Motor neuron (in vitro differentiated cells): ENCODE data around the gene WDR13. TPM values are rescaled to one million over a fixed set of nuclear protein-coding genes. Genes with fewer than 3 reads are reported as not detected.
"Not testable (repeated sequence)": the region's sequence is repeated elsewhere in the genome, so short reads cannot be mapped to it uniquely, and the experiment has no call there.

ENCODE experiments used
- ATAC-seq, 8 experiments: fragments of 200-7000 bp; cut with Tn5 transposase; replicated peaks in 6 of 8; 2 replicates each; pipeline ENCODE4 v1.8.0; 2021; ENCODE audit warnings: mild to moderate bottlenecking in 8 of 8, moderate library complexity in 8 of 8
- H3K27ac ChIP-seq, 2 donors: fragments of 250-450 bp; sonication (Bioruptor Pico); 2 replicates each; pipeline ENCODE4 v1.9.0; 2021; ENCODE audit warnings: antibody characterized with exemption in 2 of 2, mild to moderate bottlenecking in 2 of 2, moderate library complexity in 1 of 2
- H3K4me1 ChIP-seq, 2 donors: fragments of 250-450 bp; sonication (Bioruptor Pico); replicated peaks in 1 of 2; 2 replicates each; pipeline ENCODE4 v1.6.1; 2021; ENCODE audit warnings: antibody characterized with exemption in 2 of 2, mild to moderate bottlenecking in 2 of 2, moderate library complexity in 1 of 2
- H3K4me3 ChIP-seq, 5 donors: fragments of 250-450 bp; sonication (Bioruptor Pico); 2 replicates each; pipeline ENCODE4 v1.9.0; 2021; ENCODE audit warnings: antibody characterized with exemption in 5 of 5, mild to moderate bottlenecking in 5 of 5, moderate library complexity in 4 of 5
- WGBS, 10 experiments: fragments of 450-650 bp; shearing (Covaris generic); methylation state at CpG; one replicate each; pipeline ENCODE4 v1.0.0; 2022; 5-methylcytosine and 5-hydroxymethylcytosine counted together
- in situ Hi-C, 9 experiments: fragments of 400-800 bp; cut with MboI; loops; one replicate each; pipeline ENCODE4 v1.15.0; 2021; ENCODE audit warnings: low sequenced_read_pairs in 9 of 9, low pct_unique_long_range_greater_than_20kb in 2 of 9; ENCODE audit not compliant: unreplicated experiment in 9 of 9
- total RNA-seq, 8 experiments: library from RNA; unstranded; fragments of 300-600 nt; gene quantifications; 2 replicates each; pipeline versions ENCODE4 v1.2.3 to v1.2.4, GENCODE V29; 2022

WDR13 gene
- total RNA-seq, 8 experiments from 2014 or later: 42.3 to 65.7 (median 51.1) TPM

DNA sequence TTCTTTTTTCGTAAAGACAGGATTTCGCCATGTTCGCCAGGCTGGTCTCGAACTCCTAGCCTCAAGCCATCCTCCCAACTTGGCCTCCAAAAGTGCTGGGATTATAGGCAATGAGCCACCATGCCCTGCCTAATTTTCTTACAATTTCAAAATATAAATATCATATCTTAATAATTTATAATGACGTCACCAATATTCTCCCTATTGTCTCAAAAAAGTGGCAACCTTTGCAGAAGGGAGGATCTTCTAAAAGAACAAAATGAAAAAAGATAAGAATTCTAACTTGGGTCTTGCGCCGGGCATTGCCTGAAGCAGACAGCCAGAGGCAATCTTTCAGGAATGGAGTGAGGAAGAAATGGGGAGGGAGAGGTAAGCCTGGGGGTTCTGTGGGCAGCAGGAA lies 48.4 kb downstream of the WDR13 start:
- ATAC-seq: no peak
- no peak overlapping the region for H3K4me3 ChIP-seq
- peaks cover 6 to 13% of the 10 kb centered on the region in 2 donors for H3K4me1 ChIP-seq
- 59 to 94% (median 88%) methylated on average over 1 to 7 of the region's 7 CpGs; no CpG with 5 or more reads in 2 of the 10 experiments for WGBS, 10 experiments
- no peak overlapping the region for H3K27ac ChIP-seq
- in situ Hi-C loops: no loop called here

DNA sequence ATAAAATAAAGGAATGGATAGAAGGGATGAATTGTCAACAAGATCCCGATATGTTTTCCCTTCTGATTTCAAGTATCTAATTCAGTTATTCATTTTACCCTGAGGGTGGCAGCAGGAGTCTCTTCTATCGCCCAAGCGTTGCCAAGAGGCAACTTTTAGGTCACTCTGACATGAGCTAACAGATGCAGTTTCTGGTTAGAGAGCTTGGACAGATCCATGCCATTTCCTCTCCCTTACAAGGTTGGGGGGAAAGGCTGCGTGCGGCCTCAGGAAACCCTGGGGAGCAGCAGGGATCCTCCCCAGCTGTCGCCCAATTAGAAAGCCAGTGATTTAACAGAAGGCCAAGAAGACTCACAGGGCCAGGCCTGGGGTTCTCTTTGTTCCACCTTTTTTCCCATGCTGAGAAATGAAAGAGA lies 51.1 kb downstream of the WDR13 start:
- in situ Hi-C loops: no loop called here

DNA sequence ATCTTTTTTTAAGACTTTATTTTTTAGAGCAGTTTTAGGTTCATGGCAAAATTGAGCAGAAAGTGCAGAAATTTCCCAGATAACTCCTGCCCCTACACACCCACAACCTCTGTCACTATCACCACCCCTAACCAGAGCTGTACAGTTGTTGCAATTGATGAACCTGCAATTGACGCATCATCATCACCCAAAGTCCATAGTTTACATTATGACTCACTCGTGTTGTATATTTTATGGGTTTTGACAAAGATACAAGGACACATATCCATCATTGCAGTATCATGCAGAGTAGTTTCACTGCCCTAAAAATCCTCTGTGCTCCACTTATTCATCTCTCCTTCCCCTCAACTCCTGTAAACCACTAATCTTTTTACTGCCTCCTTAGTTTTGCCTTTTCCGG lies 51.8 kb downstream of the WDR13 start:
- ATAC-seq: peak in 1 of 8 experiments; percentile 46
- Histone ChIP-seq H3K27ac (peak overlapping the region; percentile 59 to 60), H3K4me3 (no peak overlapping the region), H3K4me1 (peaks cover 6 to 13% of the 10 kb centered on the region in 2 donors)
- in situ Hi-C loops: no loop called here
- WGBS, 10 experiments: 0 to 80% (median 60%) methylated on average over 1 to 3 of the region's 3 CpGs; no CpG with 5 or more reads in 4 of the 10 experiments

More for the DNA sequence above, 51.1 kb downstream of the WDR13 start:
- peak; percentile 45 to 96 (median 84) for ATAC-seq
- 0 to 18% (median 2%) methylated on average over 1 to 6 of the region's 6 CpGs; no CpG with 5 or more reads in 4 of the 10 experiments for WGBS, 10 experiments
- peaks cover 6 to 13% of the 10 kb centered on the region in 2 donors for H3K4me1 ChIP-seq
- peak overlapping the region; percentile 18 to 60 for H3K27ac ChIP-seq
- H3K4me3 ChIP-seq: peak overlapping the region in 1 of 5 donors; percentile 6

DNA sequence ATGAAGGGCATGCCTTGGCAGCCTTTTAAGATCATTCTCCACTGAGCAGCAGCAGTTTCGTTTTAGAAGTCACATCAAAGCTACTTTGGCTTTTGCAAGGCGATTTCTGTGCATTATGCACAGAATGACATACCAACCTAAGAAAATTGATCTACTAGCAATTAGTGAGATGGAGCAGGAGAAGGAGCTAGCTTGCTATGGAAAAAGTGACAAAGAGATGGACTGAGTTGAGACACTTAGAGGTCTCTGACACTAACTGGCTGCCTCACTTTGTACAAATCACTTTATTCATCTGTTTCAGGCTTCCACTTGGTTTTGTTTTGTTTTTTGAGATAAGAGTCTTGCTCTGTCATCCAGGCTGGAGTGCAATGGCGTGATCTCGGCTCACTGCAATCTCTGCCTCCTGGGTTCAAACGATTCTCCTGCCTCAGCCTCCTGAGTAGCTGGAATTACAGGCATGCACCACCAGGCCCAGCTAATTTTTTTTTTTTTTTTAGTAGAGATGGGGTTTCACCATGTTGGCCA lies 54.8 kb downstream of the WDR13 start:
- in situ Hi-C loops, H3K27ac ChIP-seq, ATAC-seq, H3K4me3 ChIP-seq: not testable (repeated sequence)
- 7 to 100% (median 50%) methylated on average over 1 to 3 of the region's 5 CpGs; no CpG with 5 or more reads in 4 of the 10 experiments for WGBS, 10 experiments
- H3K4me1 ChIP-seq: peaks cover 6 to 13% of the 10 kb centered on the region in 2 donors

DNA sequence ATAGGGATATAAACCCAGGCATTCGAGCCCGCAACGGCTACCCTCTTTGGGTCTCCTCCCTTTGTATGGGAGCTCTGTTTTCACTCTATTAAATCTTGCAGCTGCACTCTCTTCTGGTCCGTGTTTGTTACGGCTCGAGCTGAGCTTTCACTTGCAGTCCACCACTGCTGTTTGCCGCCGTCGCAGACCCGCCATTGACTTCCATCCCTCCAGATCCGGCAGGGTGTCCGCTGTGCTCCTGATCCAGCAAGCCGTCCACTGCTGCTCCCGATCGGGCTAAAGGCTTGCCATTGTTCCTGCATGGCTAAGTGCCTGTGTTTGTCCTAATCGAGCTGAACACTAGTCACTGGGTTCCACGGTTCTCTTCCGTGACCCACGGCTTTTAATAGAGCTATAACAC lies 57.5 kb downstream of the WDR13 start:
- H3K4me3 ChIP-seq, in situ Hi-C loops, H3K27ac ChIP-seq, H3K4me1 ChIP-seq, ATAC-seq: not testable (repeated sequence)
- 44 to 100% (median 75%) methylated on average over 1 to 8 of the region's 19 CpGs; no CpG with 5 or more reads in 7 of the 10 experiments for WGBS, 10 experiments

Other genes starting within 250 kb of the WDR13 start
- gene SSX3, start 240.8 kb upstream of the WDR13 start, total RNA-seq: under 1 TPM in 1 of 8 experiments, not detected in 7; 0.47 TPM
- under 1 TPM in 1 of 8 experiments, not detected in 7; 0.33 TPM for gene SSX4, start 214.0 kb upstream of the WDR13 start, total RNA-seq
- under 1 TPM in 1 of 8 experiments, not detected in 7; 0.33 TPM for gene SSX4B, start 185.5 kb upstream of the WDR13 start, total RNA-seq
- 100 to 1,000 TPM in 2 of 8 experiments, 10 to 100 TPM in 1, 1 to 10 TPM in 4, under 1 TPM in 1; 0.27 to 169 (median 2.6) TPM for gene SLC38A5, start 127.2 kb upstream of the WDR13 start, total RNA-seq
- gene FTSJ1, start 121.3 kb upstream of the WDR13 start, total RNA-seq: 10 to 100 TPM; 29.8 to 52.9 (median 43.2) TPM
- 10 to 100 TPM in 6 of 8 experiments, 1 to 10 TPM in 2; 7.7 to 19.5 (median 14.2) TPM for gene PORCN, start 88.5 kb upstream of the WDR13 start, total RNA-seq
- gene EBP, start 75.7 kb upstream of the WDR13 start, total RNA-seq: 100 to 1,000 TPM in 1 of 8 experiments, 10 to 100 TPM in 7; 28.3 to 121 (median 66.3) TPM
- gene TBC1D25, start 57.8 kb upstream of the WDR13 start, total RNA-seq: 10 to 100 TPM in 2 of 8 experiments, 1 to 10 TPM in 6; 4.7 to 11.1 (median 8.3) TPM
- gene RBM3, start 23.0 kb upstream of the WDR13 start, total RNA-seq: 100 to 1,000 TPM; 116 to 304 (median 185) TPM
- gene WAS, start 86.3 kb downstream of the WDR13 start, total RNA-seq: 1 to 10 TPM in 5 of 8 experiments, under 1 TPM in 3; 0.21 to 1.8 (median 1.1) TPM
- gene SUV39H1, start 99.2 kb downstream of the WDR13 start, total RNA-seq: 1 to 10 TPM; 1.8 to 9.8 (median 3.0) TPM
- not detected for gene GLOD5, start 164.3 kb downstream of the WDR13 start, total RNA-seq
- not detected for gene GATA1, start 189.1 kb downstream of the WDR13 start, total RNA-seq
- 100 to 1,000 TPM in 1 of 8 experiments, 10 to 100 TPM in 7; 29.7 to 104 (median 62.2) TPM for gene HDAC6, start 204.6 kb downstream of the WDR13 start, total RNA-seq
- gene ERAS, start 229.0 kb downstream of the WDR13 start, total RNA-seq: under 1 TPM in 7 of 8 experiments, not detected in 1; 0.27 to 0.90 (median 0.46) TPM
- gene PCSK1N, start 238.1 kb downstream of the WDR13 start, total RNA-seq: 100 to 1,000 TPM in 1 of 8 experiments, 10 to 100 TPM in 6, 1 to 10 TPM in 1; 4.0 to 103 (median 33.2) TPM